Endometrium (tissue), 2 donors: Measurements from ENCODE around the gene LRRC47.
"Not testable (repeated sequence)": the region's sequence is repeated elsewhere in the genome, so short reads cannot be mapped to it uniquely, and the experiment has no call there.

ENCODE experiments used
- FAIRE-seq: peaks from 2 replicates; lab custom pipeline; 2012; peaks lifted over from hg19 to GRCh38; lab: Jason Lieb, UNC
- donor health status: control.
- donor health status: control.

The LRRC47 gene

DNA sequence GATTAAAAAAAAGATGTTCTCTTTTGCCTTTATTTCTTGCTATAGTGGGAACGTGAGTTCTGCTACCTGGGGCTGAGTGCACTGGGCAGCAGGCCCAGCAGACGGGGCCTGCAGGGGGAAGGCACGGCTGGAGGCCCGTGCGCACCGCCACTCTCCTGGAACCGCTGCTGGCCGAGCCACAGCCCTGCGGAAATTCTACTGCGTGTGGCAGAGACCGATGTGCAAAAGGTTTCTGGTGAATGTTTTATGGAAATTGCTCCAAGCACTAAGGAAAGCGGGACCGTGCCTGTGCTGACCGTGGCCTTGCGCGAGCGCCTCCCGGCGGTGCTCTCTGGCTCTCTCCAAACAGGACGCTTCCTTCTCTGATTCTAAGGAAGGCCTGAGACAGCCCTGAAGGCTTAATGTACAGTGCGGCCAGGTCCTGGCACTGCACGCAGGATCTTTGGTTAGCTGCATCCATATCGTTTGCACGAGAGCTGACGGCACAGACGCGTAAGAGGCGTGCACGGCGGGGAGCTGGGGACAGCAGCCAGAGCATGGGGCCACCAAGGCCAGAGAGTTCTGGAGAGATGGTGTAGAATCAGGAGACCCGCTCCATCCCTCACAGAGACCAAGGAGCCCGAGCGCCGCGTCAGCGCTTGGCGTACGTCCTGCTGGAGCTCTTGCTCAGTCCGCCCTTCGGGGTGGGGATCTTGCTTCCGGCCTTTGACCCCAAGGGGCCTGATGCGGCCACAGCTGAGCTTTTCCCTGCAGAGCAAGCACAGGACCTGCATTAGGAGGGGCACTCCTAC, 18.7 kb upstream of the LRRC47 start:
- no peak for FAIRE-seq

GRCh38 chr1:3814065-3814464, 17.8 kb upstream of the LRRC47 start:
- FAIRE-seq, result no peak

DNA sequence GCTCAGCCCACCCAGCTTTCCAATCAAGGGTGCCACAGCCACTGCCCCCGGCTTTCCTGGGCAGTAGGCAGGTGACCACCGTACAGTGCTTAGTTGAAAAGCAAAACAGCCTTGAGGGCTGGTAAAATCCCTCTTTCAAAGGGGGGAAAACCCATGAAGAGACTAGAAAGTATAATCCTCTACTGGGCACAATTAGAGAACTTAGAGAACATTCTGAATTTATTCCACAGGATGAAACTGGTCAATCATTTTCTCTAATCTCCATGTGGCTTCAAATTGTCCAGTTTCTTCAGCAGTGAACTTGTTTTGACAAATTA, 15.3 kb upstream of the LRRC47 start:
- no peak for FAIRE-seq

GRCh38 chr1:3810149-3810761, 14.0 kb upstream of the LRRC47 start:
- not testable (repeated sequence) for FAIRE-seq

- FAIRE-seq, result no peak
These were observed 13.4 kb upstream of the LRRC47 start for GRCh38 chr1:3809680-3810079.

- FAIRE-seq, result no peak
These were observed 11.5 kb upstream of the LRRC47 start for GRCh38 chr1:3807769-3808168.

GRCh38 chr1:3805038-3805437, 8.7 kb upstream of the LRRC47 start:
- FAIRE-seq, result no peak

GRCh38 chr1:3804627-3804944, 8.3 kb upstream of the LRRC47 start:
- not testable (repeated sequence) for FAIRE-seq

DNA sequence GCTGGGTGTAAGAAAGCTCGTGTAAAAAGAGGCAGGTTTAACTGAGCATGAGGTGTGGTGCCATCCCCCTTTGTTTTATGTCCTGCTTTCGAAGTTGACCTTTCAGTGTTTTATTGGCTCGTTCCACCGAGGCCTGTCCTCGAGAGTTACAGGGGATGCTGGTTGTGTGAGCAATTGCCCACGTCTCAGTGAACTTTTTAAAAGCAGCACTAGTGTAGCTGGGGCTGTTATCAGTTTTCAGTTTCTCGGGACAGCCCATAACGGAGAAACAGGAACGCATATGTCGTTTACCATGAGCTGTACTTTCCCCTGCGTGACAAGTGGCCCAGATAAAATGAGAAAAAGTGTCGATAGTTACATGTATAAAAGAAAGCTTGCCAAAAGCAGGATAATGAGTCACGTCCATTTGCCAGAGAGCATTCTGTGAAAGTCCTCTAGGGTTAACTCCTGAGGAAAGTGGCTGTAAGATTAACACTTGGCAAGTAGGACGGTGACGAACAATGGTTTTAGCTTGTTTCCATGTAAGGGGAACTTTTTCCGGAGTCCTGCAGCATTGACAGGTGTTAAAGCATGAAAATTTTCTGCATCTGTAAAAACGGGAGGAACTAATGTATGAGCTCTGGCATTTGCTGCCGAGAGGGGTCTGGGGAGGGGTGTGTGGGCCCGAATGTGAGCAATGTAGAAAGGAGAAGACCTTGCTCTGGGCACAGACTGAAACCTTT, 7.8 kb upstream of the LRRC47 start:
- no peak for FAIRE-seq

DNA sequence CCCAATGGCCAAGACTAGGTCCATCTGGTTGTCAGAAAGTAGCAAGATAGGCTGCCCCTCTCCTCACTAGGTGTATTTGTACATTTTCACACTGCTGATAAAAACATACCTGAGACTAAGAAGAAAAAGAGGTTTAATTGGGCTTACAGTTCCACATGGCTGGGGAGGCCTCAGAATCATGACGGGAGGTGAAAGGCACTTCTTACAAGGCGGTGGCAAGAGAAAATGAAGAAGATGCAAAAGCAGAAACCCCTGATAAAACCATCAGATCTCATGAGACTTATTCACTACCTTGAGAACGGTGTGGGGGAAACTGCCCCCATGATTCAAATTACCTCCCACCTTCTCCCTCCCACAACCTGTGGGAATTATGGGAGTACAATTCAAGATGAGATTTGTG, 4.5 kb upstream of the LRRC47 start:
- FAIRE-seq, result not testable (repeated sequence)

DNA sequence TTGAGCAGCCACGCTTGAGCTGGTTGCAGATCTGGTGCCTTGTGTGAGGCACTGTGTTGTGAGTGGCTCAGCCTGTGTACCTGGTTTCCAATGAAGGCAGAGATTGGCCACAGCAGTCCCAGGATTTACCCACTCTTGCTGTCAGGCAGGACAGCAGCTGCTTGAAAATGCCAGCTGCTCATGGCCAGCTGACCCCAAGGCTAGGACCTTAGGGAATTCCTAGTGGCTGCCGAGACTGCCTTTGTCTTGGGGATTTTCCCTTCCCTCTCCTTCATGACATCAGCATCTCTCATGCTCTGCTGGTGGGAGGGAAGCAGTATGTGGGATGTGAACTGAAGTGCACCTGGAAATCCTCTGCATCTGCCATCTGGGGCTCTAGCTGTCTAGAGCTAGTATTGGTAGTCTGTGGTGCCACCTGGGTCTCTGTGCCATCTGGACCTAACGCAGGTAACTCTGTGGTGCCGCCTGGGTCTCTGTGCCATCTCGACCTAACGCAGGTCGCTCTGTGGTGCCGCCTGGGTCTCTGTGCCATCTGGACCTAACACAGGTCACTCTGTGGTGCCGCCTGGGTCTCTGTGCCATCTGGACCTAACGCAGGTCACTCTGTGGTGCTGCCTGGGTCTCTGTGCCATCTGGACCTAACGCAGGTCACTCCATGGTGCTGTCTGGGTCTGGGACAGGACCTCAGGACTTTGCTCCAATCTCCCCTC, 3.8 kb upstream of the LRRC47 start:
- FAIRE-seq, result no peak

DNA sequence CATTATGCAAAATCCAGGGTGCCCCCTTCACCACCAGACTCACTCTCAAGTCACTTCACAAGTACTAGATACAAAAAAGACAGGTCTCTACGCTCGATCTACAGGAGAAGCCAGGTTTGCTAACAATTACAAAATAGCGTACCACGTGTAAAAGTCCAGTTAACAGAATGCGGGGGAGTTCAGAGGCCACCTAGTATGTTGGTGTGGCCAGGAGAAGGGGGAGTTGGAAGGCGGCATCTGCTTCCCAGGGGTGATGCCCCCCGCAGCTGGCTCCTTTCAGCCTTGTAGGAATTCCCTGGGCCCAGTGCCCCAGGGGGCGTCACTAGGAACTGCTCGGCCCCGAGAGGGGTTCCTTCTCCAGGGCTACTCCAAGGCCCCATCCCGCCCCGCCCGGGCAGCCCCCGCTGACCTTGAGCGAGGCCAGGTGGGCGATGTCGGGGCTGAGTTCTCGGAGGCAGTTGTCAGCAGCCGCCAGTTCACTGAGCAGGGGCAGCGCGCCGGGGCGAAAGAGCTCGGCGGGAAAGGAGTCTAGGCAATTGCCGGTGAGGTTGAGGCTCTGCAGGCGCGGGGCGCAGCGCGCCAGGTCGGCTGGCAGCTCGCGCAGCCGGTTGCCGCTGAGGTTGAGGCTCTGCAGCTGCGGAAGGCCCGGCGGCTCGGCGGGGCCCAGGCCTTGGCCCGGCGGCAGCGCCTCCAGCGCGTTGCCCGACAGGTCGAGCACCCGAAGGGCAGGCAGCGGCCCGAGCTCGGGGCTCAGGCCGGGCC, 664 bp downstream of the LRRC47 start:
- FAIRE-seq, result no peak

GRCh38 chr1:3790952-3791351, 5.3 kb downstream of the LRRC47 start:
- no peak for FAIRE-seq

GRCh38 chr1:3790500-3790923, 5.8 kb downstream of the LRRC47 start:
- FAIRE-seq, result no peak

DNA sequence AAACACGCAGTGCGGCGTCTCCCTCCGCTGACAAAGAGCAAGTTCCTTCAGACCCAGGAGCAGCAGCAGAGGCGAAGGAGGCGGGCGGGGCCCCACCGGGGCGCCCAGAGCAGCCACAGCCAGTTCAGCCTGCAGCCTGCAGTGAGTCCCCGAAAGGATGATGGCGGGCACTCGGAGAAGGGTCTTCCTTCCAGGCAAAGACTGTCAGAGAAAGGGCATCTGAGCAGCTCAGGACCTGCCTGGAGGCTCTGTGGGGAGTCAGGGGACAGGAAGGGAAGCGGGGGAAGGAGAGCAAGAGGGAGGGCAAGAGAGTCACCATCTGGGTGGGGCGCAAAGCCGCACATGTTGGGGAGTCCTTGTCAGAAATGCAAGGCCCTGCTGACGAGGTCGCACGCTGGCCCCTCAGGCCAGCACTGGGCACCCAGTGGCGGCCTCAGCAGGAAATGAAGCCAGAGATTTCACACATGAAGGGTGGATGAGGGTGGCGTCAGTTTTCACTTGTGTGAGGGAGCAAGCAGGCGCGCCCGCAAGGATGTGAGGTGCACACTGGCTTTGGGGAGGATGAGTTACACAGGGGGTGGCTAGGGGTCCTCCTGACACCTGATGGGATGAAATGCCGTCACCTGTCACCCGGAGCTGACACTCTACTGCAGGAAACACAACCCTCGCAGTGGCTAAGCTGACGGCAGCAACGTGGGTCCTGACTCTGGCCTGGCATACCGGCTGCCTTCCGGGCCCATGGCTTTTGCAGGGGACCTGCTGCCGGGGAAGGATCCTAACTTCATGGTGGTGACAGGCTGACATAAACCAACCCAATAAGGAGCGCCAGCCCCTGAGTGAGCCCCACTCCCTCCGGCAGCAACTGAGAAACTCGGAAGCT, 6.6 kb downstream of the LRRC47 start:
- no peak for FAIRE-seq

GRCh38 chr1:3788756-3789420, 7.4 kb downstream of the LRRC47 start:
- no peak for FAIRE-seq

DNA sequence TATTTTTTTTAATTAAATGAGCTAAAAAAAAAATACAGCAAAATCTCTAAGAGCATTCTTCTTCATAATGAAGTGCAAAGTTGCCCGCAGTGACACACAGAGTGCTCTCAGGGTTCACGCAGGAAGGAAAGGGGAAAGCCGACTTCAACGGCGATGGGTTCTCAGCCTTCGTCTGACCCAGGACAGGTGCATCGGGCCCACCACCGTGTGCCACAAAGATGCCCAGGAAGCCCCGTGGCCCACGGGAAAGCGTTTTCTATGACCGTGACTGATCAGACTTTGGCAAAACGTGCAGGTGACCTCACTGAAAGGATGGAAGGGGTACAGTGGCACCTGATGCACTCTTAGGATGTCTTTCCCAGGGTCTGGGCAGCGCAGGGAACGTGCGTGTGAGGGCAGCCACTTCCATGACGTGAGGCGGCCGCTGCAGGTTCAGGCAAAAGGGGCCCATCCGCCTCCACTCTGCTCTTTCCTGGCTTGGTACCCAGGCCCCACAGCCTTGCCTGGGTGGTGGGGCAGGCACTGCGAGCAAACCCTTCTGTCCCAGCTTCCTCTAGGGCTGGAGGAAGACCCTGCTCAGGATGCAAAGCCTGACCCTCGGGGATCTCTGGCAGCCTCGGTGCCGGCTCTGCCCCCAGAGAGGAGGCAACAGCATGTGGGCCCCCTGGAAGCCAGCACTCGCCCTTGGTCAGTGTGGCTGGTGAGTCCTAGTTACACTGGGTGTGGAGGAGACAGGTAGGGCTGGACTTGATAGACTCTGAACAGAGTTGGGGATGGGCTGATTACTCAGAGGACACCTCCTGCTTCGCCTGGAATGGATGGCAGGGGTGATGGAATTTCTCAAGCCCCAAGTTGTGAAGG, 8.3 kb downstream of the LRRC47 start:
- no peak for FAIRE-seq

DNA sequence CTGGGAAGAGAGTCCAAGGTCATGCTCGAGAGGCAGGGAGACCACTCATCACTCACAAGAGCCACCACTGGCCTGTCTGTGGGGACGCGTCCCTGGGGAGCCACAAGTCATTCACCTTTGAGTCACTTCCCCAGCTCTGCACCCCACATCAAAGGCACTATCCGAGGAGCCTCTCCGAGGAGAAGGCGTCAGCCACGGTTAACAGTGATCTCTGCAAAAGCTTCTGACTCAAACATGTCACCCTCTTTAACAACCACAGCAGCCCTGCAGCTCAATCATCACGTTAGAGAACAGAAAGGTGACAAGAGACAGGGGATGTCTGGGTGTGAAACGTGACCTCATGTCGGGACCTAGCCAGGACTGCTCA, 9.0 kb downstream of the LRRC47 start:
- FAIRE-seq, result no peak

DNA sequence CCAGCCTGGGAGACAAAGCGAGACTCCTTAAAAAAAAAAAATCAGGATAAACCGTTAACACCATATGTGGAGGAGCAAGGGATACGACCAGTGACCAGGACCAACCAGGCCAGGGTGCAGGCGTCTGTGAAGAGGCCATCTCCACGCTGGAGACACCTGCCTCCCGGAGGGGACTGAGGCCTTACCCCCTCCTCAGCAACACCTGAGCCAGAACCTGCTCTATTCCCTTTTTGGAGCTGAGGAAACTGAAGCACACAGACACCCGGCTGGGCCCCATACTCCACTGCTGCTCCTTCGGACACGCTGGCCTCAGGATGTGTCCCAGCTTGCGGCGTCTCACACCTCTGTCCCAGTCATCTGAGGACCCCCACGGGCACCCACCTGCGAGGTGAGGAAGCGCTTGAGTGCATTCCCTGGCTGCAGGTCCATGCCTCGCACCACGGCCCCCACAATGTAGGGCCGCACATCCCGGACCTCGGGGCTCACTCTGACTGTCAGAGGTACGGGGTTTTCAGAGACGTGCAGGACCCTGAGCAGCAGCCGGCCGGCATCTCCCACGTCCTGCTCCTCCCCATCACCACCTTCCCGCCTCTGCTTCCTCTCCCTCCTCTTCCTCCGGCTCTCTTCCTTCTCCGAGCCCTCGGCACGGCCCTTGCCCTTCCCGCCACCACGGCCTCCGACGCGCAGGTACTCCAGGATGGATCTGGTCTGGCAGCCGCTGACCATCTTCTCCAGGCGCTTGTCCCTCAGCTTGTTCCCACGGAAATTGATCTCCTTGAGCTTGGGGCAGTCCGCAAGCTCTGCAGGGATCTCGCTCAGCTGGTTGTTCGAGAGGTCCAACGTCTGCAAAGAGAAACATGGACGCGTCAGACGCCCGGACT, 9.6 kb downstream of the LRRC47 start:
- FAIRE-seq, result no peak
